ENCODE data around the gene KRTAP9-4.
"Not testable (repeated sequence)": the region's sequence is repeated elsewhere in the genome, so short reads cannot be mapped to it uniquely, and the experiment has no call there.

The KRTAP9-4 gene

DNA sequence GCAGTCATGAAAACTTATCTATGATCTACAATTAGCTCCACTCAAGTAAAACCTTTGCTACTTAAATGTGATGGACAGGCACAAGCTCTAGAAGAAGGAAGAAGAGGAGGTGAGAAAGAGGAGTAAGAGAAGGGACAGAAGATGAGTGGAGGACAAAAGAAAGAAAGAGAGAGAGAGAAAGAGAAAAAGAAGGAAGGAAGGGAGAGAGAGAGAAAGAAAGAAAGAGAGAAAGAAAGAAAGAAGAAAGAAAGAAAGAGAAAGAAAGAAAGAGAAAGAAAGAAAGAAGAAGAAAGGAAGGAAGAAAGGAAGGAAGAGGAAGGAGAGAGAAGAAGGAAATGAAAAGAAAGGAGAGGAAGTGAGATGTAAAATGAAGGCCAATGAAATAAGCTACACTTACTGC is 19.4 kb upstream of the KRTAP9-4 start:
- TF ChIP-seq, protein P1, sequence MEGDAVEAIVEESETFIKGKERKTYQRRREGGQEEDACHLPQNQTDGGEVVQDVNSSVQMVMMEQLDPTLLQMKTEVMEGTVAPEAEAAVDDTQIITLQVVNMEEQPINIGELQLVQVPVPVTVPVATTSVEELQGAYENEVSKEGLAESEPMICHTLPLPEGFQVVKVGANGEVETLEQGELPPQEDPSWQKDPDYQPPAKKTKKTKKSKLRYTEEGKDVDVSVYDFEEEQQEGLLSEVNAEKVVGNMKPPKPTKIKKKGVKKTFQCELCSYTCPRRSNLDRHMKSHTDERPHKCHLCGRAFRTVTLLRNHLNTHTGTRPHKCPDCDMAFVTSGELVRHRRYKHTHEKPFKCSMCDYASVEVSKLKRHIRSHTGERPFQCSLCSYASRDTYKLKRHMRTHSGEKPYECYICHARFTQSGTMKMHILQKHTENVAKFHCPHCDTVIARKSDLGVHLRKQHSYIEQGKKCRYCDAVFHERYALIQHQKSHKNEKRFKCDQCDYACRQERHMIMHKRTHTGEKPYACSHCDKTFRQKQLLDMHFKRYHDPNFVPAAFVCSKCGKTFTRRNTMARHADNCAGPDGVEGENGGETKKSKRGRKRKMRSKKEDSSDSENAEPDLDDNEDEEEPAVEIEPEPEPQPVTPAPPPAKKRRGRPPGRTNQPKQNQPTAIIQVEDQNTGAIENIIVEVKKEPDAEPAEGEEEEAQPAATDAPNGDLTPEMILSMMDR (IDR thresholded peaks at IDR 0.05; ENCODE audit: low read depth, low read length, missing control alignments) = no peak
- no peak for DNase-seq (ENCODE audit: low read depth)
- H3K4me3 ChIP-seq (ENCODE audit: low read depth, low read length) = no peak overlapping the region

DNA sequence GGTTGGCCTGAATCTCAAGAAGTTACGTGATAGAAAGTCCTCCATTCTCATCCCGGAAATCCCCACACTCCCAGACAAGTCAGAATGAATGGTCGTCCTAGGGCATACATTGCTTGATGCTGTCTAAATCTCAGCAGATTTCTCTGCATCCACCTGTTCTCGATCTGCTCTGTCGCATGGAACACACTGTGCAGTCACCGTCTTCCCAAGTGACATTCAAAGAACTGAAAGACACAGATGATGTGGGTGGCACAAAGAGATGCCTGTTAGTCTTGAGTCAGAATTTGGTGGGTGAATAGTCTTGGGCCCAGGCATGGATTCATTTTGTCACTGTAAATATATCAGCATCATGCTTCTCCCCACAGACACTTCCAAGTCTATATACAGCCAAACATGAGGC is 17.8 kb upstream of the KRTAP9-4 start:
- H3K4me3 ChIP-seq (ENCODE audit: low read depth, low read length) = no peak overlapping the region
- TF ChIP-seq, protein P1 (IDR thresholded peaks at IDR 0.05; ENCODE audit: low read depth, low read length, missing control alignments) = no peak
- DNase-seq (ENCODE audit: low read depth) = no peak

DNA sequence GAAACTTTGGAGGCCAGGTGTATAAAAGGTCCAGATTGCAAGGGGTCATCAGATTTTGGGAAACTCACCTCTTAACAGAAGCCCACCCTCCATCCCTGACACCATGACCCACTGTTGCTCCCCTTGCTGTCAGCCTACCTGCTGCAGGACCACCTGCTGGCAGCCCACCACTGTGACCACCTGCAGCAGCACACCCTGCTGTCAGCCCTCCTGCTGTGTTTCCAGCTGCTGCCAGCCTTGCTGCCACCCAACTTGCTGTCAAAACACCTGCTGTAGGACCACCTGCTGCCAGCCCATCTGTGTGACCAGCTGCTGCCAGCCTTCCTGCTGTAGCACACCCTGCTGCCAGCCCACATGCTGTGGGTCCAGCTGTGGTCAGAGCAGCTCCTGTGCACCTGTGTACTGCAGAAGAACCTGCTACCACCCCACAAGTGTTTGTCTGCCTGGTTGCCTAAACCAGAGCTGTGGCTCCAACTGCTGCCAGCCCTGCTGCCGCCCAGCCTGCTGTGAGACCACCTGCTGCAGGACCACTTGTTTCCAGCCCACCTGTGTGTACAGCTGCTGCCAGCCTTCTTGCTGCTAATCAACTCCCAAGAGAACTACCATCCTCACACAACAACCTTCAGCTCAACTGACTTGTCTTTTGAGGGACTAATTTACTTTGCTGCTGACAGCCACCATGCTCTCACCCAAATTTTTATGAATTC is 16.9 kb upstream of the KRTAP9-4 start, which contains the start of gene KRTAP9-3:
Gene KRTAP9-3, plus strand, starts transcription at position 51 of the 707 bp plus-strand sequence. Its CDS starts 53 bp downstream, at position 104.
- not testable (repeated sequence) for DNase-seq (ENCODE audit: low read depth); H3K4me3 ChIP-seq (ENCODE audit: low read depth, low read length)

DNA sequence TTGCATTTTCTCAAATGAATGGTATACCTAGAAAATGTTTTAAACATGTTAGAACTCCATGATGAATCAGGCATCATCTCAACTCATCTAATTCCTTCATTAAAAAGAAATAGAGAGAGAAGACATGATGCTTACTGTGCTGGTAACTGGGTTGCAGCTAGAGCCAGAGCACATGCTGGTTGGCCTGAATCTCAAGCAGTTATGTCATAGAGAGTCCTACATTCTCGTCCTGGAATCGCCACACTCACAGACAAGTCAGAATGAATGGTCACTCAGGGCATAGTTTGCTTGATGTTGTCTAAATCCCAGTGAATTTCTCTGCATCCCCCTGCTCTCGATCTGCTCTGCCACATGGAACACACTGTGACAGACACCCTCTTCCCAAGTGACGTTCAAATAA is 12.4 kb upstream of the KRTAP9-4 start:
- DNase-seq (ENCODE audit: low read depth) = not testable (repeated sequence)

DNA sequence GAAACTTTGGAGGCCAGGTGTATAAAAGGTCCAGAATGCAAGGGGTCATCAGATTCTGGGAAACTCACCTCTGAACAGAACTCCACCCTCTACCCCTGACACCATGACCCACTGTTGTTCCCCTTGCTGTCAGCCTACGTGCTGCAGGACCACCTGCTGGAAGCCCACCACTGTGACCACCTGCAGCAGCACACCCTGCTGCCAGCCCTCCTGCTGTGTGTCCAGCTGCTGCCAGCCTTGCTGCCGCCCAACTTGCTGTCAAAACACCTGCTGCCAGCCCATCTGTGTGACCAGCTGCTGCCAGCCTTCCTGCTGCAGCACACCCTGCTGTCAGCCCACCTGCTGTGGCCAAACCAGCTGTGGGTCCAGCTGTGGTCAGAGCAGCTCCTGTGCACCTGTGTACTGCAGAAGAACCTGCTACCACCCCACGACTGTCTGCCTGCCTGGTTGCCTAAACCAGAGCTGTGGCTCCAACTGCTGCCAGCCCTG is 11.5 kb upstream of the KRTAP9-4 start, which contains the start of gene KRTAP9-8:
Gene KRTAP9-8, plus strand, starts transcription at position 51 of the 489 bp plus-strand sequence. Its CDS starts 53 bp downstream, at position 104.
- DNase-seq (ENCODE audit: low read depth); H3K4me3 ChIP-seq (ENCODE audit: low read depth, low read length): not testable (repeated sequence)

More for the DNA sequence above, 12.4 kb upstream of the KRTAP9-4 start:
- not testable (repeated sequence) for H3K4me3 ChIP-seq (ENCODE audit: low read depth, low read length)

DNA sequence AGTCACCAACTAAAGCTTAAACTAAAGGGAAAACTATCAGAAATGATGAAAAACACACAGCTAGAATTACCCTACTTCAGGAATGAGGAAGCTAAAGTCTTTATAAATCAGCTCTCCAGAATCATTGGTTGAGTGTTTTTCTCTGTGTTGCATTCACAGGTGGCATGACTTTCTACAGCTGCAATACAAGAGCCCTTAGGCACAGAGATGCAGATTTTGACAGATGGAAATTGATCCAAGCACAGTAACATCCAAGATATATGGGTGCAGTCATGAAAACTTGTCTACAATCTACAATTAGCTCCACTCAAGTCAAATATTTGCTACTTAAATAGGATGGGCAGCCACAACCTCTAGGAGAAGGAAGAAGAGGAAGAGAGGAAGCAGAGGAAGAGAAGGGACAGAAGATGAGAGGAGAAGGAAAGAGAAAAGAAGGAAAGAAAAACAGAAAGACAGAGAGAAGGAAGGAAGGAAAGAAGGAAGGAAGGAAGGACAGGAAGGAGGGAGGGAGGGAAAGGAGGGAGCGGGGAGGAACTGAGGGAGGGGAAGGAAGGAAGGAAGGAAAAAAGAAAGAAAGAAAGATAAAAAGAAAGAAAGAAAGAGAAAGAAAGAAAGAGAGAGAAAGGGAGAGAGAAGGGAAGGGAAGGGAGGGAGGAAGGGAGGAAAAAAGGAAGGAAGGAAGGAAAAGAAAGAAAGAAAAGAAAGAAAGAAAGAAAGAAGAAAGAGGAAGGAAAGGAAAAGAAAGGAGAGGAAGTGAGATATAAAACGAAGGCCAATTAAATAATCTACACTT is 2.3 kb upstream of the KRTAP9-4 start:
- DNase-seq (ENCODE audit: low read depth); H3K4me3 ChIP-seq (ENCODE audit: low read depth, low read length): not testable (repeated sequence)

DNA sequence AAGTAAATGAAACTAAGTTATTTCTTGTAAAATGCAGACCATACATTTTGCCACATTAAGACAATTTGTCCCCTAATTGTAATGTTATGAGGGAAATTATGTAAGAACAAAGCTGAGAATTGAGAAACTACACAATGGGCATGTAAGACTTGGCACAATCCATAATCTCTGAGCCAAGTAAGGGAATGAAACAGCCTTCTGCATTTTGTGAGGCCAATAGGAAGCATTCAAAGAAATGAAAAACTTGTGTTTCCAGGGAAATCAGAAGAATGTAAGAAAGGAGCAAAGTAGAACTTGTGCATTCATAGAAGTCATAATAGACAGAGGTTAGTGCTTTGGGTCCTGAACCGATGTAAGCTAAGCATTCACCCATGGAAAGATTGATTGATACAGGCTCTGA is 1.8 kb downstream of the KRTAP9-4 start:
- no peak overlapping the region for H3K4me3 ChIP-seq (ENCODE audit: low read depth, low read length)
- no peak for DNase-seq (ENCODE audit: low read depth)
- TF ChIP-seq, protein P1 (IDR thresholded peaks at IDR 0.05; ENCODE audit: low read depth, low read length, missing control alignments) = no peak

DNA sequence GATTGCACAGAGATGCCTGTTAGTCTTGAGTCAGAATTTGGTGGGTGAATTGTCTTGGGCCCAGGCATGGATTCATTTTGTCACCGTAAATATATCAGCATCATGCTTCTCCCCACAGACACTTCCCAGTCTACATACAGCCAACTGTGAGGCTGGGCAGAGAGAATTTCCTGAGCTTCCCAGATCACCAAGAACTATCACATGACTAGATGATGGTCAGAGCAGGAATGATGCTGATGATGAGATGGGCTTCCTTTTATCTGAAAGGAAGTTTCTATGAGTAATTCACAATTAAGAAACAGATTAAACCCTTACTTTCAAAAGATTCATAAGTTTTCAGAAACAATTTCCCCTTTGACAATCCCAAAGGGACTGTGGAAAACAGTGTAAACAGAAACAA is 5.4 kb downstream of the KRTAP9-4 start:
- TF ChIP-seq, protein P1 (IDR thresholded peaks at IDR 0.05; ENCODE audit: low read depth, low read length, missing control alignments) = no peak
- H3K4me3 ChIP-seq (ENCODE audit: low read depth, low read length) = no peak overlapping the region
- DNase-seq (ENCODE audit: low read depth) = no peak

DNA sequence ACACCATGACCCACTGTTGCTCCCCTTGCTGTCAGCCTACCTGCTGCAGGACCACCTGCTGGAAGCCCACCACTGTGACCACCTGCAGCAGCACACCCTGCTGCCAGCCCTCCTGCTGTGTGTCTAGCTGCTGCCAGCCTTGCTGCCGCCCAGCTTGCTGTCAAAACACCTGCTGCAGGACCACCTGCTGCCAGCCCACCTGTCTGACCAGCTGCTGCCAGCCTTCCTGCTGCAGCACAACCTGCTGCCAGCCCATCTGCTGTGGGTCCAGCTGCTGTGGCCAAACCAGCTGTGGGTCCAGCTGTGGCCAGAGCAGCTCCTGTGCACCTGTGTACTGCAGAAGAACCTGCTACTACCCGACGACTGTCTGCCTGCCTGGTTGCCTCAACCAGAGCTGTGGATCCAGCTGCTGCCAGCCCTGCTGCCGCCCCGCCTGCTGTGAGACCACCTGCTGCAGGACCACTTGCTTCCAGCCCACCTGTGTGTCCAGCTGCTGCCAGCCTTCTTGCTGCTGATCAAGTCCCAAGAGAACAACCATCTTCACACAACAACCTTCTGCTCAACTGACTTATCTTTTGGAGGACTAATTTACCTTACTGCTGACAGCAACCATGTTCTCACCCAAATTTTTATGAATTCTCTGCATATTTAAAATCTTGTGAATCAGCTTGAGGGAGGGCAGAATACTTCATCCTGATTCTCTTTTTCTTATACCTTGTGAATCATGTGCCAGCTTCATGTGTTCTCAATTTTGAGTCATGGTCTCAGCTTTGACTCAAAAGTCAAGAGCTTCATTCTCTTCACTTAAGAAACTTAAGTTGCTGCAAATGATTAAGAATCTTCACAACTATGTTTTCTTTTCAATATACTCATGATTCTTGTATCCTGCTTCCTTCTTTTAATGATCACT is 6.1 kb downstream of the KRTAP9-4 start, which contains the start of gene KRTAP9-9:
Gene KRTAP9-9, plus strand, starts transcription at position 4 of the 910 bp plus-strand sequence.
- not testable (repeated sequence) for DNase-seq (ENCODE audit: low read depth); H3K4me3 ChIP-seq (ENCODE audit: low read depth, low read length)
